HepG2 (cell line): ENCODE results near the gene DEFB124. TPM values are rescaled to one million over a fixed set of nuclear protein-coding genes. Genes with fewer than 3 reads are reported as not detected.

Experiments
- CAMTA2 ChIP-seq: sonication (generic); formaldehyde crosslinking; IDR thresholded peaks from 2 replicates; pipeline ENCODE4 v1.4.0; 2020; ENCODE audit warnings: mild to moderate bottlenecking, missing genetic modification reagents, borderline replicate concordance
- CCAR2 ChIP-seq: fragments of 200-400 bp; formaldehyde crosslinking; optimal IDR thresholded peaks from 2 replicates; pipeline ENCODE3; 2018; ENCODE audit warnings: low read depth, mild to moderate bottlenecking, low read length, moderate library complexity
- EHMT2 ChIP-seq: fragments of 200-600 bp; sonication (generic); IDR thresholded peaks from 2 replicates; pipeline ENCODE4 v1.7.0; 2017; ENCODE audit warnings: antibody characterized with exemption, low read depth, low read length, borderline replicate concordance
- KLF6 ChIP-seq: IDR thresholded peaks from 2 replicates; pipeline ENCODE4 v1.8.0; 2016; ENCODE audit warnings: missing biosample characterization, missing genetic modification reagents
- SALL1 ChIP-seq: sonication (generic); formaldehyde crosslinking; IDR thresholded peaks from 2 replicates; pipeline ENCODE4 v1.8.0; 2022; ENCODE audit warnings: mild to moderate bottlenecking, missing genetic modification reagents
- ZNF160 ChIP-seq: sonication (generic); formaldehyde crosslinking; IDR thresholded peaks from 2 replicates; pipeline ENCODE4 v1.8.0; 2022; ENCODE audit warnings: mild to moderate bottlenecking, inconsistent platforms, missing genetic modification reagents
- ZNF317 ChIP-seq: sonication (generic); formaldehyde crosslinking; IDR thresholded peaks from 2 replicates; pipeline ENCODE4 v1.5.0; 2020; ENCODE audit warnings: mild to moderate bottlenecking, missing genetic modification reagents
- ZNF607 ChIP-seq: sonication (generic); formaldehyde crosslinking; IDR thresholded peaks from 2 replicates; pipeline ENCODE4 v1.5.1; 2020; ENCODE audit warnings: missing genetic modification reagents, mild to moderate bottlenecking, borderline replicate concordance
- ZNF670 ChIP-seq: sonication (generic); formaldehyde crosslinking; IDR thresholded peaks from 2 replicates; pipeline ENCODE4 v1.8.0; 2022; ENCODE audit warnings: mild to moderate bottlenecking, missing genetic modification reagents, borderline replicate concordance
- polyA plus RNA-seq, 8 experiments: library from polyadenylated mRNA; depleted of rRNA in 3 of 8; stranded (reverse) in 7 of 8; unstranded in 1 of 8; fragments of >200 nt; fragmentation: Illumina TruSeq in 4 of 8; extraction: Trizol in 4 of 8; gene quantifications; 2 replicates each; pipeline versions ENCODE4 v1.2.1 to v1.2.3, GENCODE V29; 2011 to 2016; ENCODE audit warnings: low read depth in 4 of 8, missing spikeins in 1 of 8, mixed read lengths in 1 of 8; ENCODE audit not compliant: insufficient read depth in 1 of 8
- total RNA-seq, 5 experiments: library from RNA; depleted of rRNA; stranded (reverse); fragments of >200 nt; fragmentation: Illumina TruSeq; extraction: Trizol; gene quantifications; 2 replicates each; pipeline ENCODE4 v1.2.3, GENCODE V29; 2016; ENCODE audit warnings: low read depth in 1 of 5
- TF ChIP-seq, protein P1 (sequence below): sonication (generic); formaldehyde crosslinking; IDR thresholded peaks from 2 replicates; pipeline ENCODE4 v1.4.0; 2020; ENCODE audit warnings: missing genetic modification reagents
- TF ChIP-seq, protein P2 (sequence below): sonication (generic); formaldehyde crosslinking; IDR thresholded peaks from 2 replicates; pipeline ENCODE4 v1.8.0; 2022; ENCODE audit warnings: missing genetic modification reagents, mild to moderate bottlenecking, borderline replicate concordance
- TF ChIP-seq, protein P3 (sequence below): sonication (generic); formaldehyde crosslinking; IDR thresholded peaks from 2 replicates; pipeline ENCODE4 v1.5.1; 2020; ENCODE audit warnings: missing genetic modification reagents, mild to moderate bottlenecking, borderline replicate concordance
- TF ChIP-seq, protein P4 (sequence below): sonication (generic); formaldehyde crosslinking; conservative IDR thresholded peaks from 2 replicates; pipeline ENCODE4 v1.4.0; 2020; ENCODE audit warnings: missing genetic modification reagents

Gene DEFB124
- total and polyA plus RNA-seq, 2 of the 13 experiments (the other 11 are each of a cell fraction or from before 2014, with no cell fraction given) = not detected

DNA sequence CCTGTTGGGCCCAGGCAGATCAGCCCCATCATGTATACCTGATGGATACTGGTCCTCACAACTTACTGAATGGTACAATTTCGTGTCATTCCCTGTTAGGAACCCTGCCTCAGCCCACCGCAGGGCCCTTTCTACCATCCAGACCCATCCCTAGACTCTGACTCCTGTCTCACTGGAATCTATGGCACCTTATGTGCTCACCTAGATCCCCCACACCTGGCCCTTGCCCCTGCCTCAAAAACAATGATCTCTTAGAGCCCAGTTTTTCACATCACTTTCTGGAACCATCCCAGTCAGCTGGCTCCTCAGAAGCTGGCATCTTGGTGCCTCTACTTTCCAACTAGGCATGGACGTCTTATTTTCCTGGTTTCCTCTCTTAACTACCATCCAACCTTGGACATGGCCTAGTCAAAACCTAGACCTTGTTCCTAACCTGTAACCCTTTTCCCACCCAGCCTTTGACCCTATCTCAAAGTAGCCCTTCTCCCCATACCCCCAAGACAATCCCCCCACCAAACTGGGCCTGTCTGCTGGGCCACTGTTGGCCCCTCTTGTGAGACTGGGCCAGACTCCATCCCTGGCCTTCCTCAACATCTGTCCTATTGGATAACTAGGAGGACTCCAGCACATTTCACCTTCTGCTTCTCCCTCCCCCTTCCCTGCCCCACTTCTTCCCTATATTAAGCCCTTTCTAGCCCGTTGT is 40.3 kb upstream of the DEFB124 start (continued):
- TF ChIP-seq, protein P1, sequence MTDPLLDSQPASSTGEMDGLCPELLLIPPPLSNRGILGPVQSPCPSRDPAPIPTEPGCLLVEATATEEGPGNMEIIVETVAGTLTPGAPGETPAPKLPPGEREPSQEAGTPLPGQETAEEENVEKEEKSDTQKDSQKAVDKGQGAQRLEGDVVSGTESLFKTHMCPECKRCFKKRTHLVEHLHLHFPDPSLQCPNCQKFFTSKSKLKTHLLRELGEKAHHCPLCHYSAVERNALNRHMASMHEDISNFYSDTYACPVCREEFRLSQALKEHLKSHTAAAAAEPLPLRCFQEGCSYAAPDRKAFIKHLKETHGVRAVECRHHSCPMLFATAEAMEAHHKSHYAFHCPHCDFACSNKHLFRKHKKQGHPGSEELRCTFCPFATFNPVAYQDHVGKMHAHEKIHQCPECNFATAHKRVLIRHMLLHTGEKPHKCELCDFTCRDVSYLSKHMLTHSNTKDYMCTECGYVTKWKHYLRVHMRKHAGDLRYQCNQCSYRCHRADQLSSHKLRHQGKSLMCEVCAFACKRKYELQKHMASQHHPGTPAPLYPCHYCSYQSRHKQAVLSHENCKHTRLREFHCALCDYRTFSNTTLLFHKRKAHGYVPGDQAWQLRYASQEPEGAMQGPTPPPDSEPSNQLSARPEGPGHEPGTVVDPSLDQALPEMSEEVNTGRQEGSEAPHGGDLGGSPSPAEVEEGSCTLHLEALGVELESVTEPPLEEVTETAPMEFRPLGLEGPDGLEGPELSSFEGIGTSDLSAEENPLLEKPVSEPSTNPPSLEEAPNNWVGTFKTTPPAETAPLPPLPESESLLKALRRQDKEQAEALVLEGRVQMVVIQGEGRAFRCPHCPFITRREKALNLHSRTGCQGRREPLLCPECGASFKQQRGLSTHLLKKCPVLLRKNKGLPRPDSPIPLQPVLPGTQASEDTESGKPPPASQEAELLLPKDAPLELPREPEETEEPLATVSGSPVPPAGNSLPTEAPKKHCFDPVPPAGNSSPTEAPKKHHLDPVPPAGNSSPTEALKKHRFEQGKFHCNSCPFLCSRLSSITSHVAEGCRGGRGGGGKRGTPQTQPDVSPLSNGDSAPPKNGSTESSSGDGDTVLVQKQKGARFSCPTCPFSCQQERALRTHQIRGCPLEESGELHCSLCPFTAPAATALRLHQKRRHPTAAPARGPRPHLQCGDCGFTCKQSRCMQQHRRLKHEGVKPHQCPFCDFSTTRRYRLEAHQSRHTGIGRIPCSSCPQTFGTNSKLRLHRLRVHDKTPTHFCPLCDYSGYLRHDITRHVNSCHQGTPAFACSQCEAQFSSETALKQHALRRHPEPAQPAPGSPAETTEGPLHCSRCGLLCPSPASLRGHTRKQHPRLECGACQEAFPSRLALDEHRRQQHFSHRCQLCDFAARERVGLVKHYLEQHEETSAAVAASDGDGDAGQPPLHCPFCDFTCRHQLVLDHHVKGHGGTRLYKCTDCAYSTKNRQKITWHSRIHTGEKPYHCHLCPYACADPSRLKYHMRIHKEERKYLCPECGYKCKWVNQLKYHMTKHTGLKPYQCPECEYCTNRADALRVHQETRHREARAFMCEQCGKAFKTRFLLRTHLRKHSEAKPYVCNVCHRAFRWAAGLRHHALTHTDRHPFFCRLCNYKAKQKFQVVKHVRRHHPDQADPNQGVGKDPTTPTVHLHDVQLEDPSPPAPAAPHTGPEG (CRISPR knock-in tag) = no peak
- TF ChIP-seq ZNF160 = no peak
- no peak for TF ChIP-seq ZNF317 (CRISPR knock-in tag)
- no peak for TF ChIP-seq EHMT2
- no peak for TF ChIP-seq CCAR2
- TF ChIP-seq CAMTA2 (CRISPR knock-in tag) = no peak
- TF ChIP-seq ZNF670 = no peak
- 0 out of 2 replicates have a peak, but pooled peaks have one; percentile 4 for TF ChIP-seq ZNF607 (CRISPR knock-in tag)
- TF ChIP-seq, protein P2, sequence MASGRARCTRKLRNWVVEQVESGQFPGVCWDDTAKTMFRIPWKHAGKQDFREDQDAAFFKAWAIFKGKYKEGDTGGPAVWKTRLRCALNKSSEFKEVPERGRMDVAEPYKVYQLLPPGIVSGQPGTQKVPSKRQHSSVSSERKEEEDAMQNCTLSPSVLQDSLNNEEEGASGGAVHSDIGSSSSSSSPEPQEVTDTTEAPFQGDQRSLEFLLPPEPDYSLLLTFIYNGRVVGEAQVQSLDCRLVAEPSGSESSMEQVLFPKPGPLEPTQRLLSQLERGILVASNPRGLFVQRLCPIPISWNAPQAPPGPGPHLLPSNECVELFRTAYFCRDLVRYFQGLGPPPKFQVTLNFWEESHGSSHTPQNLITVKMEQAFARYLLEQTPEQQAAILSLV = no peak; the same call in 1 of the 2 replicates
- TF ChIP-seq, protein P3, sequence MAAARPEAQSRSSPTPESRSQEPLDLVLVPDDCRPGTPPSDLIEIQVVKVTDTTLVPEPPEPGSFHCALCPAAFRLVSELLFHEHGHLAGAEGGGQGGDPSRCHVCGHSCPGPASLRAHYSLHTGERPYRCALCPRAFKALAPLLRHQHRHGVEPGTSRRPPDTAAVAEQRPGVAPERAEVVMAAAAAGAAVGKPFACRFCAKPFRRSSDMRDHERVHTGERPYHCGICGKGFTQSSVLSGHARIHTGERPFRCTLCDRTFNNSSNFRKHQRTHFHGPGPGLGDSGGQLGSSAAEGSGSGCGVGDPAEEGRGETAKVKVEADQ = no peak
- no peak for TF ChIP-seq KLF6
- TF ChIP-seq, protein P4, sequence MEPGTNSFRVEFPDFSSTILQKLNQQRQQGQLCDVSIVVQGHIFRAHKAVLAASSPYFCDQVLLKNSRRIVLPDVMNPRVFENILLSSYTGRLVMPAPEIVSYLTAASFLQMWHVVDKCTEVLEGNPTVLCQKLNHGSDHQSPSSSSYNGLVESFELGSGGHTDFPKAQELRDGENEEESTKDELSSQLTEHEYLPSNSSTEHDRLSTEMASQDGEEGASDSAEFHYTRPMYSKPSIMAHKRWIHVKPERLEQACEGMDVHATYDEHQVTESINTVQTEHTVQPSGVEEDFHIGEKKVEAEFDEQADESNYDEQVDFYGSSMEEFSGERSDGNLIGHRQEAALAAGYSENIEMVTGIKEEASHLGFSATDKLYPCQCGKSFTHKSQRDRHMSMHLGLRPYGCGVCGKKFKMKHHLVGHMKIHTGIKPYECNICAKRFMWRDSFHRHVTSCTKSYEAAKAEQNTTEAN (CRISPR knock-in tag) = no peak
- peak; percentile 19; the same call in 1 of the 2 replicates for TF ChIP-seq SALL1 (CRISPR knock-in tag)
